GM18511 (cell line): ENCODE results near the gene PRRG4.
"Not testable (repeated sequence)": the region's sequence is repeated elsewhere in the genome, so short reads cannot be mapped to it uniquely, and the experiment has no call there.

ENCODE experiments used
- ATAC-seq: cut with Tn5 transposase; IDR thresholded peaks from one replicate; pipeline ENCODE4 v1.9.1; 2021; ENCODE audit warnings: mild to moderate bottlenecking, moderate library complexity; ENCODE audit not compliant: unreplicated experiment

Gene PRRG4

GRCh38 chr11:32829680-32830412, at the start of gene PRRG4:
Gene PRRG4, plus strand, starts transcription at chr11:32829927. Its CDS starts 603 bp downstream, at chr11:32830530.
- ATAC-seq: peak; percentile 87

DNA sequence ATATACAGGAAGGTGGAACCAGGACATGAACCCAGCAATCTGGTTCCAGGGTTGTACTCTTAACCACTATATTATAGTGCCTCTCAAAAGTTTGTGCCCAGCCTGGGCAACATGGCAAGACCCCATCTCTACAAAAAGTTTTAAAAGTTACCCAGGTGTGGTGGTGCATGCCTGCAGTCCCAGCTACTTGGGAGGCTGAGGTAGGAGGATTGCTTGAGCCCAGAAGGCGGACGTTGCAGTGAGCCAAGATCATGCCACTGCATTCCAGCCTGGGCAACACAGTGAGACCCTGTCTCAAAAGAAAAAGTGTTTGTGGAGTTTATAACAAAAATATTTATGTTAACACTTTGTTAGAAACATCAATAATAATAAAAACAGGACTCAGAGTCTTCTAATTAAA, 48.9 kb upstream of the PRRG4 start:
- ATAC-seq: not testable (repeated sequence)

DNA sequence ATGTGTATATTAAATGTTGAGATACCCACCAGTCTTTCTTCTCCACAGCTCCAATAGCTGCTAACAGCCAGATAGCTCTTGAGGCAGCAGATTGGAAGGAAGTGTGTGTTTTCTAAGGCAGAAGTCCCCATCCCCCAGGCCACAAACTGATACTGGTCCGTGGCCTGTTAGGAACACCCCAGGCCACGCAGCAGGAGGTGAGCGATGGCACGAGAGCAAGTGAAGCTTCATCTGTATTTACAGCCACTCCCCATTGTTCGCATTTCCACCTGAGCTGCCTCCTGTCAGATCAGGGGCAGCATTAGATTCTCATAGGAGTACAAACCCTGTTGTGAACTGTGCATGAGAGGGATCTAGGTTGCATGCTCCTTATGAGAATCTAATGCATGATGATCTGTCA, 48.0 kb upstream of the PRRG4 start:
- no peak for ATAC-seq

- ATAC-seq: no peak
These were observed 44.5 kb upstream of the PRRG4 start for GRCh38 chr11:32785262-32785661.

GRCh38 chr11:32786811-32787210, 42.9 kb upstream of the PRRG4 start:
- no peak for ATAC-seq

- no peak for ATAC-seq
These were observed 38.8 kb upstream of the PRRG4 start for GRCh38 chr11:32790916-32791315.

DNA sequence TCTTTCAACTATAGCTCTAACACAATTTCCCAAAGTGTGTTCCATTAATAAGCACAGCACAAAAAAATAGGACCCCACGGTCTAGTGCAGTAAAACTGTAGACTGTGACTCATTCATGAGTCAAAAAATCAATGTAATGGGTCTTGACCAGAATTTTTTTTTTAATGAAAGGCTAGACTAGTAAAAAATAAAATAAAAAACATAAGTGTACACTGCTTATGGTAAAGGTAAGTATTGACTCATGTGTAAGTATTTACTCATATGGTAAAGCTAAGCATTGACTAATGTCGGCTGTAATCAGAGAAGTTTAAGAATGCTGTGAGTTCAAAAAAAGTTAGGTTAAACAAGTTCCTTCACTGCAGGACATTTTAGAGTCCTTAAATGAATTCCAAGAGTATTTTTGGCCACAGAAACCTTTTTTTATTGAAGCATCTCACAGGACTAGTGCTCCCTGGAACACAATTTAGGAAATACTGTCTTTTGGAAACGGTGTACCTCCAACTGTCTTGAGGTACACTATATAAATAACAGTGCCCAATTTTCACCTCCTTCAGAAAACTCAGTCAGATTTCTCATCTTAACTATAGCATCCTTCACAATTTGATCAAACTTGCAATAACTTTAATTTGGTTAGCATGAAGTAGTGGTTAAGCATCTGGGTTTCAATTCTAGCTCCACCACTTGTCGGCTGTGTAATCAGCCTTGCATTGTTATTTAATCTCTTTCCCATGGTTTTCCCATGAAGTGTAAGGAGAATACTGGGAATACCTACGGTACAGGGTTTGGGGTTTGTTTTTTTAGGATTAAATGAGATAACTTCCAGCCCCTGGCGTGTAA, 37.4 kb upstream of the PRRG4 start:
- ATAC-seq: peak; percentile 22

DNA sequence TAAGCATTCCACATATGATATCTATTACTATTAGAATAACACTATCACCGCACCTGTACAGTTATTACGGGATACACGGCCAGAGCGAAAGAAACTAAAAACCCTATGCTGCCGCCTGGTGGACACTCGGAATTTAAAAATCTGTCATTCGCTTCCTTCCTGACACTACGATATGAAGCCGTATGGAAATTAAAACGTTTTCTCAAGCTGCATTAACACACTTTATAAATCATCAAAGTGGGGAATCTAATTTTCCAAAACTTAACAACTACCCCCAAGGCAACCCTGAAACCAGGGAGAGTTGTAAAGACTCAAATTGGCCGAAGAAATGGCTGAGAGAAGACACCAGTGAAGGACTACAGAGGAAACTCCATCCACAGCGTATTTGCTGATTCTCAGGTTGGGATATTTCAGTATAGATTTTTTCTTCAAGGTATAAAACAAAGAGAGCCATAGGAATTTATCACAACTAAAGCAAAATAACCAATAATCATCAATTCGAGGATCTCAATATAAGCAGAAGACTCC, 36.7 kb upstream of the PRRG4 start:
- ATAC-seq: peak; percentile 86

DNA sequence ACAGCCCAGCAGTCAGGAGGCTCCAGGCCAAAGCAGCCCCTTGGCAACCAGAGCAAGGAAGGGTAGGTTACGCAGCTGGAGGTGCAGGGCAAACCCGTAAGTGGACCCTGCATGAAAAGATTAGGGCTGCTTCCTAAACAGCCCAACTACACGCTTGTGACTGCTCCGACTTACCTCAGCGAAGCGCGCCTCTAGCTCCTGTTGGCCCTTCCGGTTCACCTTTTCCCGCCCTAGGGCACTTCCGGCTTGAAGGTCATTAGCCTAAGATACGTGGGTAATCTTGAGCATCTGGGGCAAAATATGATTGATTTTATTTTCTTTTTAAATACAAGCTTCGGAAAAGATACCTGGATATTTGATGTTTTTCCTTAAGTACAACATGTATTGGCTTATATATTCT, 35.3 kb upstream of the PRRG4 start, which contains the start of gene CCDC73:
TSS of gene CCDC73 (minus strand) at position 224 of the 400 bp plus-strand sequence. CDS start 34,419 bp downstream, outside the sequence.
- no peak for ATAC-seq

DNA sequence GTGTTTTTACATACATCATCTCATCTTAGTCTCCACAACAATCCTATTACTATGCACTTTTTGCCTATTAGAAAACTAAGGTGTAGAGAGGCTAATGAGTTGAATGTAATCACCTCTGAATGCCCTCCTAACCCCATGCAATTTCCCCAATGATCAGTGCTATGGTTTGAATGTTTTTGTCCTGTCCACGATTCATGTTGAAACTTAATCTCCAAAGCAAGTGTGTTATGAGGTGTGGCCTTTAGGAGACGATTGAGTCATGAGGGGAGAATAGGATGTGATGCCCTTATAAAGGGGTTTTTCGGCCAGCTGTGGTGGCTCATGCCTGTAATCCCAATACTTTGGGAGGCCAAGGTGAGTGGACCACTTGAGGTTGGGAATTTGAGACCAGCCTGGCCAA, 33.3 kb upstream of the PRRG4 start:
- no peak for ATAC-seq

DNA sequence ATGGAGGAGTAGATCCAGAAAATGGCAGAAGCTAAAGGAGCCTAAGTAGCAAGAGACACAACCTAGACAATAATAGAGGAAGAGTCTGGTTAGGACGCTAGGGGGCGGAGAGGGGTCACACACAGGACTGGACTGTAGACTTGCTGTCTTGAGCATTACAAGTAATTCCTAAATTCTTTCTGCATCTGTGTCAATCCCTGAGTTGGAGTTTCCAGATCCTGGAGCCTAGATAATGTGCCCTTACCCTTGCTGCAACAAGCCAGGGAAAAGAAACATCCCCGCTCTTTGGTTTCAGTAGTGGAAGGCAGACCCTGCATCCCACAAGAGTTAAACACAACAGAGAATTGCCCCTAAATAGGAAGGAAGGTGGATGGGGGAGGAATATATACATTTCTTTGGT, 20.4 kb upstream of the PRRG4 start:
- ATAC-seq: peak; percentile 98

- no peak for ATAC-seq
These were observed 12.4 kb upstream of the PRRG4 start for GRCh38 chr11:32817181-32817851.

DNA sequence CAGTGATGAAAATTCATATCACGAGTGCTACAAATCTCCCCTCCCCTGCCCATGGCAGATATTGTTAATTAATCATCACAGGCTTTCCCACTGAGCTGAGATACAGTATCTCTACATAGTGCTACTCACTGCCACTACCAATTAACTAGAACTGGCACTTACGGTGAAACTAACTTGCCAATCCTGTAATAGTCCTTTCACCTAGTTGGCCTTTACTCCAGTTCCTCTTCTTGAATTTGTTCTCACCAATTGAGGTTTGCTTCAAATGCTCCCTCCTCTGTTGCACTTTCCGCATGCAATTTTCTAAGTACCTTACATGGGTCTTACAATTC, 11.9 kb upstream of the PRRG4 start:
- no peak for ATAC-seq

- ATAC-seq: no peak
These were observed 10.5 kb upstream of the PRRG4 start for GRCh38 chr11:32819187-32819586.

DNA sequence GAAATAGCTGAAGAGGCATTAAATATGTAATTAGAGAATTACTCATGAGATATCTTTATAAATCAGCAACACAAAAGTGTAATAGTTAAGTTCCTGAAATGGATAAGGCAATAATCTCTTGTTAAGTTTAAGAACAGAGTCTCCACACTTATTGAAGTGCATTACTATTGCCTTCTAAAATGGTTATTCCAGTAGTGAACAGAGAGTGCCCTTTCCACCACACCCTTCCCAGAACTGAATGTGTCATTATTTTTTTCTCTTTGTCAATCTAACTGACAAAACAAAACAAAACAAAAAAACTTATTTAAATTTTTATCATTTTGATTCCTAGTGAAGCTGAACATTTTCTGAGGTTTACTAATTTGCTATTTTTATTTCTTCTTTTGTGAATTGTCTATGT, 9.2 kb upstream of the PRRG4 start:
- no peak for ATAC-seq

GRCh38 chr11:32821517-32821916, 8.2 kb upstream of the PRRG4 start:
- peak; percentile 43 for ATAC-seq

DNA sequence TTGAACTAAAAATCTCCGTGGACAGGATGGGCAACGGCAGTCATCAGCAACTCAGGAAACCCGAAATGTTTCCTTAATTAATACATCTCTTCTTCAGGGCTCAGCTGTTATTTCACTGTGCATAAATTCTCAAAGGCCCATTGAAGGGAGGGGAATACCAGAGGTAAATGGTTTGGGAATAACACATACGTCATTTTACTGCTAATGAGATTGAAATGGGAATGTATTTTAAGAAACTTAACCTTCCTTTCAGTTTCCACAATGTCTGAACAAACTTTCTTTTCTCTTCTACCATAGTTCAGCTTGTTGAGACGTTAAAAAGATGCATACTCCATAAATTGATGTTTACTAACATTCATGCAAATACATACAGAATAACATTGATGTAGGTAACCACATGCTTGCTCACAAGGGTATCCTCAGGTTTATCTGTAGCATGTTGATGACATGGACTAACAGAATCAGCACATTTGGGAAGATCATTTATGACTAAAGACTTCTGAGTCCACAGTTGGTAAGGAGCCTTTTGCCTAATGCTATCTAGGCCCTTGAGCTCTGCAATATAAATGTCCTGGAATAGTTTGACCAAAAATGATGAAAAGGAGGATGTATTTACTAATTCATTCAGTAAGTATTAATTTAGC, 7.7 kb upstream of the PRRG4 start:
- peak; percentile 58 for ATAC-seq

GRCh38 chr11:32823617-32824016, 6.1 kb upstream of the PRRG4 start:
- ATAC-seq: not testable (repeated sequence)

DNA sequence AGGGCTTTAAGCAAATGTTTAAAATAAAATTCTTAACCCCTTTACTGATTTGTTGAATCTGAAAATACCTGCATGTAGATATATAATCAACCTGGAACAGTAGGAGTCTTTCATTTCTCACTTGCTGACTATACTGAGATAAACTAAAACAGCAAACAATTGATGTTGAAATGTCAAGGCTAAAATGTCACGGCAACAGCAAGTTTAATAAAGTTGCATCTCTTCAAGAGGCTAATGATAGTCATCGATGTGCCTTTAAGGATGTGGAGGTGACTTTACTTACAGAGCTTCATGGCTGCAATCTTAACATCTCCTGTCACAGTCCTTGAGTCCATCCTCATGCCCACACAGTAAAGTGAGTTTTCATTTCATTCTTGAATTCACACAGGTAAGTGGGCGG, 3.6 kb upstream of the PRRG4 start:
- no peak for ATAC-seq

DNA sequence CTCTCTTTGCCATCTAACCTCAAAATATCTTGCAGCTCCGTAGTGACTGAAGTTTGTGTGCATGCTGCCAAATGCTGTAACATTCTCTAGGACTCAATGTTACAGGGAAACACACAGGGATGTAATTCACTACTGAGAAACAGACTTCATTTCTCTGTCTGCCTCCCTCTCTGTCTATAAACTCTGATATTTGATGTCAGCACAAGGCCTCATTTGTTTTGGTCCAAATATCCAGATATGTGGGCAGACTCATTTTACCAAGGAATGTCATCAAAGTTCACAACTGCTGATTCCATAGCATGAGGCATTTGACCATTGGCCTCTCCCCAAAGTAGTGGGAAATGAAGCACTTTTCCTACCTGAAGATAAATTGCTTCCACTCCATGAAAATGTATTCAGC, 2.5 kb upstream of the PRRG4 start:
- ATAC-seq: no peak

- ATAC-seq: peak; percentile 60
These were observed 509 bp upstream of the PRRG4 start for GRCh38 chr11:32829157-32829679.
